ENCODE results near the gene STKLD1.

Gene STKLD1

DNA sequence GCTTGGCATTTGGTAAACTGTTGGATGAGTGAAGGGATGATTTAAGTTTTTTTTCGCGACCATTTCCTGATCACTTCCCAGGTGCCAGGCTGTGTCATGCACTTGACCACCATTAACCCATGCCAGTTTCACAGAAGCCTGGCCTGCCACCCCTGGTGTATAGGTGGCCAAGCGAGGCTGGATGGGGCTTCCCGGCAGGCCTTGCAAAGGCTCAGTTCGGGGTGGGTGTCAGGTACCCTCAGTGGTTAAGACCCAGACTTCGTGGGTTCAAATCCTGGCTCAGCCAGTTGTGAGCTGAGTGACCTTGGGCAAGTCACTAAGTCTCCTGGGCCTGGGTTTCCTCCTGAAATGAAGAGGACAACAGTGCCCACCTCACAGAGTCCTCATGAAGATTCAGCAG lies 30.6 kb upstream of the STKLD1 start:
- TF ChIP-seq, protein P1, sequence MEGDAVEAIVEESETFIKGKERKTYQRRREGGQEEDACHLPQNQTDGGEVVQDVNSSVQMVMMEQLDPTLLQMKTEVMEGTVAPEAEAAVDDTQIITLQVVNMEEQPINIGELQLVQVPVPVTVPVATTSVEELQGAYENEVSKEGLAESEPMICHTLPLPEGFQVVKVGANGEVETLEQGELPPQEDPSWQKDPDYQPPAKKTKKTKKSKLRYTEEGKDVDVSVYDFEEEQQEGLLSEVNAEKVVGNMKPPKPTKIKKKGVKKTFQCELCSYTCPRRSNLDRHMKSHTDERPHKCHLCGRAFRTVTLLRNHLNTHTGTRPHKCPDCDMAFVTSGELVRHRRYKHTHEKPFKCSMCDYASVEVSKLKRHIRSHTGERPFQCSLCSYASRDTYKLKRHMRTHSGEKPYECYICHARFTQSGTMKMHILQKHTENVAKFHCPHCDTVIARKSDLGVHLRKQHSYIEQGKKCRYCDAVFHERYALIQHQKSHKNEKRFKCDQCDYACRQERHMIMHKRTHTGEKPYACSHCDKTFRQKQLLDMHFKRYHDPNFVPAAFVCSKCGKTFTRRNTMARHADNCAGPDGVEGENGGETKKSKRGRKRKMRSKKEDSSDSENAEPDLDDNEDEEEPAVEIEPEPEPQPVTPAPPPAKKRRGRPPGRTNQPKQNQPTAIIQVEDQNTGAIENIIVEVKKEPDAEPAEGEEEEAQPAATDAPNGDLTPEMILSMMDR (IDR thresholded peaks at IDR 0.05) = no peak
- no peak for DNase-seq (ENCODE audit: low spot score)
- Histone ChIP-seq H3K27ac (no peak overlapping the region), H3K4me3 (no peak overlapping the region)

DNA sequence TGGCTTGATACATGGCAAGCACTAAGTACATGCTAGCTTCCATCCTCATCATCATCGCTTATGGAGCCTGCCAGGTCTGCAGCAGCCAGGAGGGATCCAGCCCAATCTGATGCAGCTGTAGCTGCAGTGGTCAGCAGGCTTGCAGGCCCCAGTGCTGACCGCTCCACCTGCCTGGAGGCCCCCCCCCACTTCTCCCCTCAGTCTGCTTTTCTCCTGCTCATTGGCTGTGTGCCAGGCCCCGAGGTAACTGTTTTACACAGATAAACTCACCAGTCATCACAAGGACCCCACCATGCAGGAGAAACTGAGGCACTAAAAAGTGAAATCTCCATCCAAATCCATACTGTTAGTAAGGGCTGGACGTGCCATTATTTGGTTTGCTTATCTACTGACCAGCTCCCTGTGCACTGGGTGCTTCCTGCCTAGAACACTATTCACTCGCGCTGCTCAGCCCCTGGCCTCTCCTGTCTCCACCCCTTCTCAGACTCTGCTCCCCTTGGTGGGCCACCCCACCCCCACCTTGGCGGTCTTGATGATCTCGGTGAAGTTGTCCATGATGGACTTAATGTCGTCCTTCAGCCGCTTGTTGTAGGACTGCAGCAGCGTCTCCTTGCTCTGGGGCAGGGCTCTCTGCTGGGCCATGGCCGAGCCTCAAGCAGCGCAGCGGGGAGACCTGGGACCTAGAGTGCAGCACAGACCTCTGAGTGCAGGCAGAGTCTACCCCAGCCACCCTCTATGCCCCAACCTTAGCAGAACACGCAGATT lies 30.0 kb upstream of the STKLD1 start:
- peak overlapping the region; percentile 95 for H3K4me3 ChIP-seq
- no peak for DNase-seq (ENCODE audit: low spot score)
- TF ChIP-seq, protein P1 (IDR thresholded peaks at IDR 0.05) = no peak

DNA sequence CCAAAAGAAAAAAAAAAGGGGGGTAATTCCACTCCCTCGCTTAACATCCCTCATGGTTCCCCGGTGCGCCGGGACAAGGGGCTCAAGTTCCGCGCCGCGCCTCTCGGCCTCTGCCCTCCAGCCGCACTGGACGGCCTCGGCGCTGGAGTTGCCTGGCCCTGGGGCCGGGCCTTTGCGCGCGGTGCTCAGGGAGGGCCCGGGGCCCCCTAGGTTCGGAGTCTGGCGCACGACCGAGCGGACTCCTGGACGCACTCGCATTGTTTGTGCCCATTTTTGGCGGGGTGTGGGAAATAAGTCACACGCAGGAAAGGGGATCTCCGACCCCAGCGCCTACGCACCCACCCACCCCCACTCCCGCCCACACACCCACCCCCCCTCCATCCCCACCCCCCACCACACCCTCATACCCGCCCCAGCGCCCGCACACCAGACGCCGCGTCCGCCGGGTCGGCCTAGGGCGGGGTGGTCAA lies 28.6 kb upstream of the STKLD1 start:
- Histone ChIP-seq H3K27ac (peak overlapping the region; percentile 78 to 96), H3K4me3 (peak overlapping the region; percentile 95)
- no peak for DNase-seq (ENCODE audit: low spot score)
- TF ChIP-seq, protein P1 (IDR thresholded peaks at IDR 0.05) = no peak

More for the DNA sequence above, 30.0 kb upstream of the STKLD1 start:
- H3K27ac ChIP-seq = peak overlapping the region in 1 of 2 donors; percentile 96

DNA sequence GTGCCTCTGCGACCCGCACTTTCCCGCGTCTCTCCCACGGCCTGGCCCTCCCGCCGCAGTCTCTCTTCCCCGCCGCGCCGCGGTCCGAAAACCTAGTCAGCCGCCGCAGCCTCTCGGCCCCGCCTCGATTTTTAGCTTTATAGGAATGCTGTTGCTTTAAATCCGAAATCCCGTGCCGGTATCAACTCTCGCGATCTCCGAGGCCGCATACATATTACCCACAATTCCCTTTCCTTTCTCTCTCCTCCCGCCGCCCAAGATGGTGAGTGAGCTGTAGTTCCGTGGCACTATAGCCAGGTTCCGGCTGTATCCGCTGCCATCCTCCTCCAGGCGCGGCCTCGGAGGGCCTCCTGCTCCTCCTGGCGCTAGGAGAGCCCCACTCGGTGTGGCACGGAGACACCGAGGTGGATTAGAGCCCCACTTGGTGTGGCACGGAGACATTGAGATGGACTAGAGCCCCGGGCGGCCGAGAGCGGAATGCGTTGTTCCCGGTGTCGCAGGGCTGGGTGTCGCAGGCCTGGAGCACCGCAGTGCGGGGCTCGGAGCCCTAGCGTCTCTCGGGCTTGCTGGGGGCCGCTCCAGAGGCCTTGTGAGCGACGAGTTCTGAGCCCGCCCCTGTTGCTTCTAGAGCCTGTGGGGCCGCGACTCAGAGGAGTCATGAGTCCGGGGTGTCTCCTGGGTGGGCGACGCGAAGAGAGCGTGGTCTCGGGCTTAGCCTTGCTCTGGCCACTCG lies 28.0 kb upstream of the STKLD1 start, which contains the start of the genes MED22 and RPL7A:
Gene MED22 (minus strand): TSS at position 147 of the 733 bp plus-strand sequence. CDS start 1,469 bp downstream, outside the sequence.
Gene RPL7A (plus strand): TSS at position 234 of the 733 bp plus-strand sequence. CDS start 26 bp downstream, at position 260.
- Histone ChIP-seq H3K4me3 (peak within 1 kb of the TSS; percentile 95), H3K27ac (peak within 1 kb of the TSS; percentile 78 to 96)
- DNase-seq (ENCODE audit: low spot score) = peak; percentile 95
- TF ChIP-seq, protein P1 (IDR thresholded peaks at IDR 0.05) = no peak

DNA sequence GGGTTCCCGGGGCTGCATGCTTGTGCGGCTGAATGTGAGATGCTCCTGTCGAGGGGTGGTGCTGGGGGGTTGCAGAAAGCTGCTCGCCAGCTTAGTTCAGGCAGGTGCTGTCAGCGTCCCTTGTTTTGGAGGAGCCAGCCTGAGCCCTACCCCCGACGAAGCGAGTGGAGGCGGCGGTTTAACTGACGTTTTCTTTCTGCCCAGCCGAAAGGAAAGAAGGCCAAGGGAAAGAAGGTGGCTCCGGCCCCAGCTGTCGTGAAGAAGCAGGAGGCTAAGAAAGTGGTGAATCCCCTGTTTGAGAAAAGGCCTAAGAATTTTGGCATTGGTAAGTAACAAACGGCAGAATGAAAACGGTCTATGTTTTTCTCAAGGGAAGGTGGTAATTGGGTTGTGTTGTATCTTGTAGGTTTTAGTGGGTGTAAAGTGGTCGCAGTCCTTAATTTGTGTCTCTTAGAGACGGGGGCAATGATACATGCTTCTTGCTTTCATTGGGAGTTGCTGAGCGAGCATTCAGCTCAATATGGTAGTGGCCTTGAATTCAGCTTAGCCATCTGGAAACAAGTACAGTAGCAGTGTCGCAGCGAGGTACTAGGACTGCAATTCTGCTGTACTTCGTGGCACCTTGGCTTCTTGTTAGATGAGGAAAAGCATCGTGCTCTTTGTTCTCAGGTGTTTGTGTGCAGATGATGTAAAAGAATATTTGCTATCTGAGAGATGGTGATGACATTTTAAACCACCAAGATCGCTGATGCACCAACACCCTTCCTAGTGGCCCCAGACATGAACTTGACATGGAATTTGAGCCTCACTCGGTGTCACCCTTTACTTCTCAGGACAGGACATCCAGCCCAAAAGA lies 27.2 kb upstream of the STKLD1 start:
- H3K27ac ChIP-seq = peak overlapping the region; percentile 78 to 96
- no peak for DNase-seq (ENCODE audit: low spot score)
- TF ChIP-seq, protein P1 (IDR thresholded peaks at IDR 0.05) = no peak

DNA sequence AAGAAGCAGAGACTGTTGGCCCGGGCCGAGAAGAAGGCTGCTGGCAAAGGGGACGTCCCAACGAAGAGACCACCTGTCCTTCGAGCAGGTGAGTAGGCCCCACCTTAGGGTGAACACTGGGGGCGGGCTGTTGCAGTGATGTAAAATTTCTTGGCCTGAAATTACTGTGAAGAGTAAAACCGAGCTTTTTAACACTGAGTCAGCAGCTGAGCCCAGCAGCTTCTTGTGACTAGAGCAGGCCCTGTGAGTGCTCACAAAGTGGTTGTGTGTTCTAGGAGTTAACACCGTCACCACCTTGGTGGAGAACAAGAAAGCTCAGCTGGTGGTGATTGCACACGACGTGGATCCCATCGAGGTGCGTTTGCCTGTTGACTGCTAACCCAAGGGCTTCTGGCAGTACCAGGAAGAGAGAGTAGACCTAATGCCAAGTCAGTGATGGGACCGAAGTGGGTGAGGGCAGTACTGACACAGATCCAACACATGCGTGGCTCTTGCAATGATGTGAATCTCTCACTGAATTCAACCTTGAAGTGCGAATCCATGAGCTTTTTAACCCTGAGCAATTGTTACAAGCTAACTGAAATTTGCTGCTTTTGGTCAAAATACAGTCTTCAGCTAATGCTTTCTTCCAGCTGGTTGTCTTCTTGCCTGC lies 26.1 kb upstream of the STKLD1 start:
- TF ChIP-seq, protein P1 (IDR thresholded peaks at IDR 0.05) = no peak
- Histone ChIP-seq H3K27ac (no peak overlapping the region), H3K4me3 (no peak overlapping the region)
- no peak for DNase-seq (ENCODE audit: low spot score)

More for the DNA sequence above, 27.2 kb upstream of the STKLD1 start:
- peak overlapping the region; percentile 95 for H3K4me3 ChIP-seq
